Activated CD4-positive, alpha-beta T cell treated with anti-CD3 and anti-CD28 coated beads, Interleukin-10, Interleukin-2, amounts not matched to agents 100 ng/mL and 50 ng/mL, durations not matched to agents 16 hours and 8 hours (primary cell): ENCODE results near the gene ZCCHC8.
A peak's percentile ranks its signal among the peaks of the same experiment; 100 is the strongest.
"Not testable (repeated sequence)": the region's sequence is repeated elsewhere in the genome, so short reads cannot be mapped to it uniquely, and the experiment has no call there.

Experiments
- DNase-seq: peaks from one replicate; pipeline ENCODE4 v3.0.0-alpha.2; 2020

Gene ZCCHC8

GRCh38 chr12:122470576-122470975, 30.2 kb downstream of the ZCCHC8 start:
- not testable (repeated sequence) for DNase-seq

GRCh38 chr12:122469856-122470255, 30.9 kb downstream of the ZCCHC8 start:
- DNase-seq: not testable (repeated sequence)

DNA sequence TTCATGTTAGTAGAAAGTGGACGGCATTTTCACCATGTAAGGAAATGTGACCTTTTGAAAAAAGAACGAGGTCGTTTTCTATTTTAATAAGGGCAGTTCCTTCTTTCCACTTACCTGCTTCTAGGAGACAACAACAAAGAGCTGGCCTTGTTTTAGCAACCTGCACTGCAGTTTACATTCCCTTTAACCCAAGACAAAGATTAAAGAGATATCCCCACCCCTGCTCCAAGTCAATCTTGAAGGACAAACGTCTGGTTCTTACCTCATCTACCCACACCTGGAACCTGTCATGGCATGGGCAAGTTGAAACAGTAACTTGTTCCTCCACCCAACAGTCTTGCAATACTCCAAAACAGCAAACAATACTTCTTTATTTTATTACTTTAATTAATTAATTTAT, 32.7 kb downstream of the ZCCHC8 start:
- DNase-seq: no peak

DNA sequence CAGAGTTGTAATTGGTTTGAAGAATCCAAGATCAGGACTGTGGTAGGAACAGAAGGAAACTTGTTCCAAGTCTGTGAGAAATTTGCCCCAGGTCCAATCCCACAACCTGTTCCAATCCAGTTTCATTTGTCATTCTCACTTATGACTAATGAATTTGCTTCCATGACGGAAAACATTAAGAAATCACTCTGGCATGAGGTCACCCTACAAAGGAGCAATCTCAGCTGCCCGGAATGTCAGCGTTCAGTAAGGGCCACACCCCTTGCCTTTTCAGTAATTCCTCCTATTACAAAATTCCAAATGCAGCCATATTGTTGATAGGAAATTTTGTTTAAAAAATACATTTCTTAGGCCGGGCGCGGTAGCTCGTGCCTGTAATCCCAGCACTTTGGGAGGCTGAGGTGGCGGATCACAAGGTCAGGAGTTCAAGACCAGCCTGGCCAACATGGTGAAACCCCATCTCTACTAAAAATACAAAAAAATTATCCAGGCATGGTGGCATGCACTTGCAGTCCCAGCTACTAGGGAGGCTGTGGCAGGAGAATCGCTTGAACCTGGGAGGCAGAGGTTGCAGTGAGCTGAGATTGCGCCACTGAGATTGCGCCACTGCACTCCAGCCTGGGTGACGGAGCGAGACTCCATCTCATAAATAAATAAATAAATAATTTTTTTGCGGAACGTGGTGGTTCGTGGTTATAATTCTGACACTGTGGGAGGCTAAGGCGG, 36.3 kb downstream of the ZCCHC8 start:
- DNase-seq: not testable (repeated sequence)

DNA sequence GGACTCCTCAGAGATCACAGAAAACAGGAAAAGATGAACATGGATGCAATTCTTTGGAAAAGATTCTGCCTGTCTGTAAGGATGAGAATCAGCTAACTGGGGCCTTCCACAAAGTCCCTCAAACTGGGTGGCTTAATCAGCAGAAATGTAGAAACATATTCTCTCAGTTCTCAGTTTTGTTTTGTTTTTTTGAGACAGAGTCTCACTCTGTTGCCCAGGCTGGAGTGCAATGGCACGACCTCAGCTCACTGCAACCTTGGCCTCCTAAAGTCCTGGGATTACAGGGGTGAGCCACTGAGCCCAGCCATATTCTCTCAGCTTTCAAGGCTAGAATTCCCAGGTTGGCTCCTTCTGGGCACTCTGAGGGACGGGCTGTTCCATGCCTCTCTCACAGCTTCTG, 40.1 kb downstream of the ZCCHC8 start:
- no peak for DNase-seq

DNA sequence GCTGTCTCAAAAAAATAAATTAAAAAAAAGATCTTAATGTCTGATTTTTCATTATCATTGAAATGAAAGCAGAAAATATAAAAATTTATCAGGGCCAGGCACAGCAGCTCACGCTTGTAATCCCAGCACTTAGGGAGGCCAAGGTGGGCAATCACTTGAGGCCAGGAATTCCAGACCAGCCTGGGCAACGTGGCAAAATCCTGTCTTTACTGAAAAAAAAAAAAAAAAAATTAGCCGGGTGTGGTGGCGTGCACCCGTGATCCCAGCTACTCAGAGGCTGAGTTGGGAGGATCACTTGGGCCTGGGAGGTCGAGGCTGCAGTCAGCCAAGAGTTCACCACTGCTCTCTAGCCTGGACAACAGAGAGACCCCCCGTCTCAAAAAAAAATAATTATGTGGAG, 40.7 kb downstream of the ZCCHC8 start:
- no peak for DNase-seq

DNA sequence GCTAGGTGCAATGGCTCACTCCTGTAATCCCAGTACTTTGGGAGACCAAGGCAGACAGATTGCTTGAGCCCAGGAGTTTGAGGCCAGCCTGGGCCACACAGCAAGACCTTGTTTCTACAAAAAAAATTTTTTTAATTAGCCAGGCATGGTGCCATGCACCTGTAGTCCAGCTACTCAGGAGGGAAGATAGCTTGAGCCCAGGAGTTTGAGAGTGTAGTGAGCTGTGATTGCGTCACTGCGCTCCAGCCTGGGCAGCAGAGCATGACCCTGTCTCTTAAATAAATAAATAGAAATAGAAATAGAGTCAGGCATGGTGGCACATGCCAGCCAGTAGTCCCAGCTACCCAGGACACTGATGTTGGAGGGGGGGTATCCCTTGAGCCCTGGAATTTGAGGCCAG, 41.5 kb downstream of the ZCCHC8 start:
- DNase-seq: no peak

GRCh38 chr12:122458105-122459035, 42.4 kb downstream of the ZCCHC8 start:
- no peak for DNase-seq

GRCh38 chr12:122457627-122458026, 43.1 kb downstream of the ZCCHC8 start:
- no peak for DNase-seq

DNA sequence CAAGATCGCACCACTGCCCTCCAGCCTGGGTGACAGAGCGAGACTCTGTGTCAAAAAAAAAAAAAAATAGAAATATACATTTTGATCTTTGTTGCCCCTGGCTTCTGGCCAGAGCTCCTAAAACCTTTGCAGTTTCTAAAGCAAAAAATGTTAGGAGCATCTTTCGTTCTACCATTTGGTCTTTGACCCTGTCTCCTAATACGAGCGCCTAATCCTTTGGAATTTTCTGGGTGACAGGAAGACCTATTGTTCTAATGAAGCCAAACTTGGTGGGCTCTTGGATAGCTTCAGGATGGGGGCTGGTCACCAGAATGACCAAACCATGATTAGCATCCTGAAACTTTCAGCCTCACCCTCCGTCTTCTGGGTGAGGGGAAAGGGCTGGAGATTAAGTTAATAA, 46.0 kb downstream of the ZCCHC8 start:
- DNase-seq: no peak

- no peak for DNase-seq
Measured at GRCh38 chr12:122454250-122454721, 46.4 kb downstream of the ZCCHC8 start.

- DNase-seq: peak; percentile 10
Measured at GRCh38 chr12:122452701-122453285, 47.9 kb downstream of the ZCCHC8 start.

GRCh38 chr12:122449317-122449716, 51.4 kb downstream of the ZCCHC8 start:
- DNase-seq: peak; percentile 48

DNA sequence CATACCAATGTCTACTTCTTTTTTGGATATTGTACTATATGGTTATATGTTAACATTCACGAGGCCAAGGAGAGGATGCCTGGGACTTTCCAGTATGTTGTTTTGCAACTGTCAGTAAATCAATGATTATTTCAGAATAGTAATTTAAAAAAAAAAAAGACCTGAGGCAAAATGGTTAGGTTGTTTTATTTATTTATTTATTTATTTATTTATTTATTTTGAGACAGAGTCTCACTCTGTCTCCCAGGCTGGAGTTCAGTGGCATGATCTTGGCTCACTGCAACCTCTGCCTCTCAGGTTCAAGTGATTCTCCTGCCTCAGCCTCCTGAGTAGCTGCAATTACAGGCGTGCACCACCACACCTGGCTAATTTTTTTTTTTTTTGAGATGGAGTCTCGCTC, 52.9 kb downstream of the ZCCHC8 start:
- DNase-seq: not testable (repeated sequence)

- DNase-seq: not testable (repeated sequence)
Measured at GRCh38 chr12:122446390-122446789, 54.3 kb downstream of the ZCCHC8 start.

- not testable (repeated sequence) for DNase-seq
Measured at GRCh38 chr12:122444071-122444470, 56.7 kb downstream of the ZCCHC8 start.

DNA sequence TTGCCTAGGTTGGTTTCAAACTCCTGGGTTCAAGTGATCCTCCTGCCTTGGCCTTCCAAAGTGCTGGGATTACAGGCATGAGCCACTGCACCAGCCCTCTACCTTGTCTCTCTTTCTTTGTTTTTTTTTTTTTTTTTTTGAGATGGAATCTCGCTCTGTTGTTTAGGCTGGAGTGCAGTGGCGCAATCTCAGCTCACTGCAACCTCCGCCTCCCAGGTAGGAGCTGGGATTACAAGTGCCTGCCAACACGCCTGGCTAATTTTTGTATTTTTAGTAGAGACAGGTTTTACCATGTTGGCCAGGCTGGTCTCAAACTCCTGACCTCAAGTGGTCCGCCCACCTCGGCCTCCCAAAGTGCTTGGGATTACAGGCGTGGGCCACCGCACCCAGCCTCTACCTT, 61.9 kb downstream of the ZCCHC8 start:
- not testable (repeated sequence) for DNase-seq

DNA sequence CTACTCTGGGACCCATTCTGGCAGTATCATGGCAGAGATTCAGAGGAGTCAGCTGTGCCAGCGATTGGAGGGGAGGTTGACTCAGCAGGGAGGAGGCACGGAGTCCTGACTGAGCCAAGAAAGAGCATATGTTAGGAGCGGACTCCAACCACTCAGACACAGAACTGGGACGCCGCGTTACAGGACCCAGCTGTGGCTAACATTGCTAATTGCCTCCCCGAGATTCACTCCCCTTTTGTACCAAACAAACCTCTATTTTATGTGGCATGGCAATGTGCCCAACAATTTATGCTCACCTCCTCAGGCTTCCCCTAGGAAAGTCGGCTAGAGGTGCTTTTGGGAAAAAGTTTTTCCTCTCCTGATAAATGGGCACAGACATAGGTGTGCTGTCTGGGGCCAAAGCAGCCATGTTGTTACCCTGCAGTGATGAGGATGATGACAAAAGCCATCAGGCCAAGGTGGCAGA, 63.0 kb downstream of the ZCCHC8 start:
- DNase-seq: no peak

DNA sequence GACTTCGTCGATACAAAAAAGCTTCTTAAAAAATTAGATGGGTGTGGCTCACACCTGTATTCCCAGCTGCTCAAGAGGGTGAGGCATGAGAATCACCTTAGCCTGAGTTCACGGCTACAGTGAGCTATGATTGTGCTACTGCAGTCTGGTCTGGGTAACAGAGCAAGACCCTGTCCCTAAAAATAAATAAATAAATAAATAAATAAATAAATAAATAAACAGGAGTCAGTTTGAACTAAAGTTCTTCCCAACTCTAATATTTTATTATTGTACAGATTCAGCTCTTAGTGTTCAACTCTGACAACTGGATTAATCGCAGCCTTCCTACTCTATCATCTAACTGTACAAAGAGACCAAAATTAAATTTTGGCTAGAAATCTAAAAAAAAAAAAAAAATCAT, 65.5 kb downstream of the ZCCHC8 start:
- DNase-seq: no peak

DNA sequence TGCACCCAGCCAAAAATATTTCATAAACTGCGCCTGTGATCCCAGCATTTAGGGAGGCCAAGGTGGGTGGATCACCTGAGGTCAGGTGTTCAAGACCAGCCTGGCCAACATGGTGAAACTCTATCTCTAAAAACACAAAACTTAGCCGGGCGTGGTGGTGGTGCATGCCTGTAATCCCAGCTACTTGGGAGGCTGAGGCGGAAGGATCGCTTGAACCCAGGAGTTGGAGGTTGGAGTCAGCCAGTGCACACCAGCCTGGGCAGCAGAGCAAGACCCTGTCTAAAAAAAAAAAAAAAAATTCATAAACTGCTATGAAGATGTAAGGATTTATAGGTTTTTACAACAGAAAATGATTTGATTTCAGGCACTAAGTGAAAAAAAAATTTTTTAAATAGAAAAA, 71.7 kb downstream of the ZCCHC8 start:
- DNase-seq: not testable (repeated sequence)

DNA sequence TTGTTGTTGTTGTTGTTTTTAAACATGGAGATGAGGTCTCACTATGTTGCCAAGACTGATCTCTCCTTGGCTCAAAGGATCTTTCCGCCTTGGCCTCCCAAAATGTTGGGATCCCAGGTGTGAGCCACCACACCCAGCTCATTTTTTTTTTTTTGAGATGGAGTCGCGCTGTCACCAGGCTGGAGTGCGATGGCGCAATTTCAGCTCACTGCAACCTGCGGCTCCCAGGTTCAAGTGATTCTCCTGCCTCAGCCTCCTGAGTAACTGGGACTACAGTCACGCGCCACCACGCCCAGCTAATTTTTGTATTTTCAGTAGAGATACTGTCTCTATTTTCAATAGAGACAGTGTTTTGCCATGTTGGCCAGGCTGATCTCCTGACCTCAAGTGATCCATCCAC, 73.3 kb downstream of the ZCCHC8 start:
- no peak for DNase-seq

DNA sequence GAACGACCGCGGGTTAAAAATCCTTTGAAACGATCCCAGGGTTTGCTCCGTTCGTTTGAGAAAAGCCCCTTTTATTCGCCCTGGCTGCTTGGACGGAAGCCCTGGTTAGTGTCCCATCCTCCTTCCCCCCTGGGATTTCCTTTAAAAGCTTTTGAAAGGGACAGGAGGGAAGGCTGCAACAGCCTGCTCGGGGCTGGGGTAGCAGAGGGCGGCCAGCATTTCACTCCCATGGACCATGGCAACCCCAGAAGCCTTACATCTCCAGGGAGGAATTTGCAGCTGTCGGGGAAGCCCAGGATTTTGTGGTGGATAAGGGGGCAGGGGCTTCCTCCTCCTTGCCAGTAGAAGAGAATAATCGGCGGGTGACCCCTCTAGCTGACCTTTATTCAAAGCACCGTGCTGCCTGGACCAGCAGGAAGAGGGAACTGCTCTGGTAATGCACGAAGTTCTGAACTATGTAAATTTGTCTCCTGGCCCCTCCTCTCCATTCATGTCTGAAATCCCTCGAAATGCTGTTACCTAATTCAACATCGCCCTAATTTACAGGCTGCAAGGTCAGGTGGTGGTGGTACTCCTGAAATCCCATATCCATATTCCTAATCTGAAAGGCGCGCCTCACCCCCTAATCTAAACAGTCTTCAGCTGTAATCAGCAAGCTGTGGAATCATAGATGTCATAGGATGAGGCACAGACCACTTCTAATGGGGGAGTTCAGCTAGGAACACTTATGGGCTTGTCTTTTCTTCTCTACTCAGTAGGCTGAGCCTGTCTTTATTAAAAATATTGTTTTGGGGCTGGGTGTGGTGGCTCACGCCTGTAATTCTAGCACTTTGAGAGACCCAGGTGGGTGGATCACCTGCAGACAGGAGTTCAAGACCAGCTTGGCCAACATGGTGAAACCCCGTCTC, 77.2 kb downstream of the ZCCHC8 start:
- no peak for DNase-seq
